GM03348 (cell line): Measurements from ENCODE around the gene PRSS16.
"Not testable (repeated sequence)": the region's sequence is repeated elsewhere in the genome, so short reads cannot be mapped to it uniquely, and the experiment has no call there.

Experiments used
- DNase-seq: peaks from one replicate; pipeline ENCODE4 v3.0.0; 2012; ENCODE audit warnings: low spot score

Gene PRSS16

GRCh38 chr6:27247133-27247836 lies at the start of gene PRSS16:
Gene PRSS16, plus strand, starts transcription at chr6:27247701. Its CDS starts 37 bp downstream, at chr6:27247738.
- no peak for DNase-seq

- no peak for DNase-seq
Observed at GRCh38 chr6:27205375-27206278, 41.9 kb upstream of the PRSS16 start.

GRCh38 chr6:27206806-27207205 lies 40.7 kb upstream of the PRSS16 start:
- DNase-seq = no peak

GRCh38 chr6:27208042-27208441 lies 39.5 kb upstream of the PRSS16 start:
- no peak for DNase-seq

- no peak for DNase-seq
Observed at GRCh38 chr6:27209196-27209595, 38.3 kb upstream of the PRSS16 start.

GRCh38 chr6:27209659-27210269 lies 37.7 kb upstream of the PRSS16 start:
- DNase-seq = no peak

GRCh38 chr6:27213091-27213517 lies 34.4 kb upstream of the PRSS16 start:
- DNase-seq = not testable (repeated sequence)

- no peak for DNase-seq
Observed at GRCh38 chr6:27213544-27214125, 33.9 kb upstream of the PRSS16 start.

- DNase-seq = no peak
Observed at GRCh38 chr6:27214126-27214601, 33.3 kb upstream of the PRSS16 start.

- no peak for DNase-seq
Observed at GRCh38 chr6:27216874-27217273, 30.6 kb upstream of the PRSS16 start.

- DNase-seq = not testable (repeated sequence)
Observed at GRCh38 chr6:27222971-27223370, 24.5 kb upstream of the PRSS16 start.

- DNase-seq = no peak
Observed at GRCh38 chr6:27224729-27225128, 22.8 kb upstream of the PRSS16 start.

- DNase-seq = no peak
Observed at GRCh38 chr6:27228963-27229477, 18.5 kb upstream of the PRSS16 start.

GRCh38 chr6:27230758-27231111 lies 16.8 kb upstream of the PRSS16 start:
- no peak for DNase-seq

- DNase-seq = no peak
Observed at GRCh38 chr6:27234576-27234975, 12.9 kb upstream of the PRSS16 start.

- peak; percentile 43 for DNase-seq
Observed at GRCh38 chr6:27237089-27237803, 10.3 kb upstream of the PRSS16 start.

- peak; percentile 33 for DNase-seq
Observed at GRCh38 chr6:27238010-27238983, 9.2 kb upstream of the PRSS16 start.

- no peak for DNase-seq
Observed at GRCh38 chr6:27239258-27239657, 8.2 kb upstream of the PRSS16 start.

GRCh38 chr6:27241443-27241842 lies 6.1 kb upstream of the PRSS16 start:
- no peak for DNase-seq

- DNase-seq = no peak
Observed at GRCh38 chr6:27242589-27243265, 4.8 kb upstream of the PRSS16 start.
